ENCODE results near the gene VCAN.

DNA sequence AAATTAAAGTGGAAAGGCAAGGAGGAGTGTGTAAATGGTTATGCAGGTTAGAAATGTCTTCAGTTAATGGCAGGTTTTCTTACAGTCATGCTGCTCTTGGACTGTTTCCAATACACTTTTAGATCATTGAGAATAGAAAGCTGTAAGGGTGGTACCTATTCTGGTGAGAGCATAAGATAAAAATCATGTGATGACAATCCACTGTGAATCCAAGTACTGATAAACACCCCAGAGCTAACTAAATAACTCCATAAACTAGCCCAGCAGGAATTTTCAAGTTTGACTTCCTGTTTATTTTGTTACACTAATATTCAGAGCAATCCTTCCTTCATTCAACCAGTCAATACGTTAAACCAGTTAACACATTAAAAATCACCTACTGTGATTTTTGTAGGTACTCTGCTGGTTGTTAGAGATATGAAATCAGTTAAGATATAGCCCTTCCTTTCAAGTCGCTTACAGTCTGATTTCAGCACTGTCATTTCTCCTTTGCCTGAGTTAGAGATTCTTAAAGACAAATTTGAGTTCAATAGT lies 22.6 kb downstream of the VCAN start:
- no peak for TF ChIP-seq RAD21 (IDR thresholded peaks at IDR 0.05)
- TF ChIP-seq, protein P1, sequence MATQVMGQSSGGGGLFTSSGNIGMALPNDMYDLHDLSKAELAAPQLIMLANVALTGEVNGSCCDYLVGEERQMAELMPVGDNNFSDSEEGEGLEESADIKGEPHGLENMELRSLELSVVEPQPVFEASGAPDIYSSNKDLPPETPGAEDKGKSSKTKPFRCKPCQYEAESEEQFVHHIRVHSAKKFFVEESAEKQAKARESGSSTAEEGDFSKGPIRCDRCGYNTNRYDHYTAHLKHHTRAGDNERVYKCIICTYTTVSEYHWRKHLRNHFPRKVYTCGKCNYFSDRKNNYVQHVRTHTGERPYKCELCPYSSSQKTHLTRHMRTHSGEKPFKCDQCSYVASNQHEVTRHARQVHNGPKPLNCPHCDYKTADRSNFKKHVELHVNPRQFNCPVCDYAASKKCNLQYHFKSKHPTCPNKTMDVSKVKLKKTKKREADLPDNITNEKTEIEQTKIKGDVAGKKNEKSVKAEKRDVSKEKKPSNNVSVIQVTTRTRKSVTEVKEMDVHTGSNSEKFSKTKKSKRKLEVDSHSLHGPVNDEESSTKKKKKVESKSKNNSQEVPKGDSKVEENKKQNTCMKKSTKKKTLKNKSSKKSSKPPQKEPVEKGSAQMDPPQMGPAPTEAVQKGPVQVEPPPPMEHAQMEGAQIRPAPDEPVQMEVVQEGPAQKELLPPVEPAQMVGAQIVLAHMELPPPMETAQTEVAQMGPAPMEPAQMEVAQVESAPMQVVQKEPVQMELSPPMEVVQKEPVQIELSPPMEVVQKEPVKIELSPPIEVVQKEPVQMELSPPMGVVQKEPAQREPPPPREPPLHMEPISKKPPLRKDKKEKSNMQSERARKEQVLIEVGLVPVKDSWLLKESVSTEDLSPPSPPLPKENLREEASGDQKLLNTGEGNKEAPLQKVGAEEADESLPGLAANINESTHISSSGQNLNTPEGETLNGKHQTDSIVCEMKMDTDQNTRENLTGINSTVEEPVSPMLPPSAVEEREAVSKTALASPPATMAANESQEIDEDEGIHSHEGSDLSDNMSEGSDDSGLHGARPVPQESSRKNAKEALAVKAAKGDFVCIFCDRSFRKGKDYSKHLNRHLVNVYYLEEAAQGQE (IDR thresholded peaks at IDR 0.05), result no peak
- TF ChIP-seq, protein P2, sequence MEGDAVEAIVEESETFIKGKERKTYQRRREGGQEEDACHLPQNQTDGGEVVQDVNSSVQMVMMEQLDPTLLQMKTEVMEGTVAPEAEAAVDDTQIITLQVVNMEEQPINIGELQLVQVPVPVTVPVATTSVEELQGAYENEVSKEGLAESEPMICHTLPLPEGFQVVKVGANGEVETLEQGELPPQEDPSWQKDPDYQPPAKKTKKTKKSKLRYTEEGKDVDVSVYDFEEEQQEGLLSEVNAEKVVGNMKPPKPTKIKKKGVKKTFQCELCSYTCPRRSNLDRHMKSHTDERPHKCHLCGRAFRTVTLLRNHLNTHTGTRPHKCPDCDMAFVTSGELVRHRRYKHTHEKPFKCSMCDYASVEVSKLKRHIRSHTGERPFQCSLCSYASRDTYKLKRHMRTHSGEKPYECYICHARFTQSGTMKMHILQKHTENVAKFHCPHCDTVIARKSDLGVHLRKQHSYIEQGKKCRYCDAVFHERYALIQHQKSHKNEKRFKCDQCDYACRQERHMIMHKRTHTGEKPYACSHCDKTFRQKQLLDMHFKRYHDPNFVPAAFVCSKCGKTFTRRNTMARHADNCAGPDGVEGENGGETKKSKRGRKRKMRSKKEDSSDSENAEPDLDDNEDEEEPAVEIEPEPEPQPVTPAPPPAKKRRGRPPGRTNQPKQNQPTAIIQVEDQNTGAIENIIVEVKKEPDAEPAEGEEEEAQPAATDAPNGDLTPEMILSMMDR (IDR thresholded peaks at IDR 0.05; ENCODE audit: low read depth, low read length, missing input control), result no peak
- TF ChIP-seq YY1 (IDR thresholded peaks at IDR 0.05), result no peak
- TF ChIP-seq RXRA (IDR thresholded peaks at IDR 0.05), result no peak
- TF ChIP-seq SP1 (IDR thresholded peaks at IDR 0.05), result no peak
- no peak for TF ChIP-seq TAF1 (conservative IDR thresholded peaks at IDR 0.05)
- TF ChIP-seq EGR1 (IDR thresholded peaks at IDR 0.05; ENCODE audit: low read depth in 2 of 2), result no peak
- TF ChIP-seq JUND (IDR thresholded peaks at IDR 0.05), result no peak
- TF ChIP-seq FOXA1 (IDR thresholded peaks at IDR 0.05), result no peak
- TF ChIP-seq, protein P3, sequence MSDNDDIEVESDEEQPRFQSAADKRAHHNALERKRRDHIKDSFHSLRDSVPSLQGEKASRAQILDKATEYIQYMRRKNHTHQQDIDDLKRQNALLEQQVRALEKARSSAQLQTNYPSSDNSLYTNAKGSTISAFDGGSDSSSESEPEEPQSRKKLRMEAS (IDR thresholded peaks at IDR 0.05), result no peak

Measured in liver (tissue), 3 donors.